ENCODE data around the gene NUTM2B. TPM values are rescaled to one million over a fixed set of nuclear protein-coding genes. Genes with fewer than 3 reads are reported as not detected.
"Not testable (repeated sequence)": the region's sequence is repeated elsewhere in the genome, so short reads cannot be mapped to it uniquely, and the experiment has no call there.

Gene NUTM2B
- total RNA-seq: 0.26 TPM

GRCh38 chr10:79702927-79703326 is at the start of gene NUTM2B:
NUTM2B (plus strand) TSS chr10:79703227; CDS start chr10:79703610, 383 bp downstream.
- not testable (repeated sequence) for DNase-seq (ENCODE audit: low spot score)

- not testable (repeated sequence) for DNase-seq (ENCODE audit: low spot score)
Observed at GRCh38 chr10:79663287-79663686, 39.7 kb upstream of the NUTM2B start.

GRCh38 chr10:79664686-79665085 is 38.3 kb upstream of the NUTM2B start:
- not testable (repeated sequence) for DNase-seq (ENCODE audit: low spot score)

GRCh38 chr10:79669248-79669788 is 33.7 kb upstream of the NUTM2B start:
- DNase-seq (ENCODE audit: low spot score): not testable (repeated sequence)

GRCh38 chr10:79674878-79675277 is 28.1 kb upstream of the NUTM2B start:
- DNase-seq (ENCODE audit: low spot score): not testable (repeated sequence)

GRCh38 chr10:79683026-79683883 is 19.8 kb upstream of the NUTM2B start:
- not testable (repeated sequence) for DNase-seq (ENCODE audit: low spot score)

GRCh38 chr10:79683884-79684720 is 18.9 kb upstream of the NUTM2B start:
- not testable (repeated sequence) for DNase-seq (ENCODE audit: low spot score)

- DNase-seq (ENCODE audit: low spot score): not testable (repeated sequence)
Observed at GRCh38 chr10:79685044-79685685, 17.9 kb upstream of the NUTM2B start.

GRCh38 chr10:79686595-79686994 is 16.4 kb upstream of the NUTM2B start:
- DNase-seq (ENCODE audit: low spot score): not testable (repeated sequence)

GRCh38 chr10:79687406-79688150 is 15.4 kb upstream of the NUTM2B start:
- DNase-seq (ENCODE audit: low spot score): not testable (repeated sequence)

GRCh38 chr10:79688798-79689197 is 14.2 kb upstream of the NUTM2B start:
- DNase-seq (ENCODE audit: low spot score): not testable (repeated sequence)

GRCh38 chr10:79696596-79696995 is 6.4 kb upstream of the NUTM2B start:
- DNase-seq (ENCODE audit: low spot score): not testable (repeated sequence)

GRCh38 chr10:79697141-79697540 is 5.9 kb upstream of the NUTM2B start:
- not testable (repeated sequence) for DNase-seq (ENCODE audit: low spot score)

- DNase-seq (ENCODE audit: low spot score): not testable (repeated sequence)
Observed at GRCh38 chr10:79700381-79700944, 2.6 kb upstream of the NUTM2B start.

GRCh38 chr10:79707017-79707416 is 4.0 kb downstream of the NUTM2B start:
- not testable (repeated sequence) for DNase-seq (ENCODE audit: low spot score)

GRCh38 chr10:79714976-79715375 is 11.9 kb downstream of the NUTM2B start:
- not testable (repeated sequence) for DNase-seq (ENCODE audit: low spot score)

GRCh38 chr10:79716917-79717579 is 14.0 kb downstream of the NUTM2B start:
- DNase-seq (ENCODE audit: low spot score): not testable (repeated sequence)

- DNase-seq (ENCODE audit: low spot score): not testable (repeated sequence)
Observed at GRCh38 chr10:79720000-79720399, 17.0 kb downstream of the NUTM2B start.

- not testable (repeated sequence) for DNase-seq (ENCODE audit: low spot score)
Observed at GRCh38 chr10:79726620-79727019, 23.6 kb downstream of the NUTM2B start.

- not testable (repeated sequence) for DNase-seq (ENCODE audit: low spot score)
Observed at GRCh38 chr10:79744844-79745243, 41.8 kb downstream of the NUTM2B start.
